AG04449 (cell line): Measurements from ENCODE around the gene PRR9.
"Not testable (repeated sequence)": the region's sequence is repeated elsewhere in the genome, so short reads cannot be mapped to it uniquely, and the experiment has no call there.

Source experiments
- CTCF ChIA-PET: fragments of 350-600 bp; formaldehyde crosslinking; extraction: SDS; loops from one replicate; lab custom pipeline; 2021; ENCODE audit warnings: antibody characterized with exemption; lab: Yijun Ruan, JAX
- POLR2A ChIA-PET: fragments of 400-600, 350-600 bp; formaldehyde crosslinking; extraction: SDS; loops from one replicate; lab custom pipeline; 2020; ENCODE audit warnings: antibody characterized with exemption, inconsistent platforms; lab: Yijun Ruan, JAX
- DNase-seq: peaks from one replicate; pipeline ENCODE4 v3.0.0-alpha.2; 2010; ENCODE audit warnings: low read depth, low spot score
- H3K4me3 ChIP-seq: 2 replicates; pipeline ENCODE4 v1.5.1; 2011; ENCODE audit warnings: low read depth, mild to moderate bottlenecking, control low read depth, low read length
- TF ChIP-seq, protein P1 (sequence below): IDR thresholded peaks from one replicate; pipeline ENCODE4 v1.5.1; 2011; ENCODE audit warnings: mild to moderate bottlenecking, moderate library complexity, low read length, control low read depth, inconsistent platforms; ENCODE audit not compliant: insufficient read depth; ENCODE audit errors: missing control alignments

Gene PRR9

DNA sequence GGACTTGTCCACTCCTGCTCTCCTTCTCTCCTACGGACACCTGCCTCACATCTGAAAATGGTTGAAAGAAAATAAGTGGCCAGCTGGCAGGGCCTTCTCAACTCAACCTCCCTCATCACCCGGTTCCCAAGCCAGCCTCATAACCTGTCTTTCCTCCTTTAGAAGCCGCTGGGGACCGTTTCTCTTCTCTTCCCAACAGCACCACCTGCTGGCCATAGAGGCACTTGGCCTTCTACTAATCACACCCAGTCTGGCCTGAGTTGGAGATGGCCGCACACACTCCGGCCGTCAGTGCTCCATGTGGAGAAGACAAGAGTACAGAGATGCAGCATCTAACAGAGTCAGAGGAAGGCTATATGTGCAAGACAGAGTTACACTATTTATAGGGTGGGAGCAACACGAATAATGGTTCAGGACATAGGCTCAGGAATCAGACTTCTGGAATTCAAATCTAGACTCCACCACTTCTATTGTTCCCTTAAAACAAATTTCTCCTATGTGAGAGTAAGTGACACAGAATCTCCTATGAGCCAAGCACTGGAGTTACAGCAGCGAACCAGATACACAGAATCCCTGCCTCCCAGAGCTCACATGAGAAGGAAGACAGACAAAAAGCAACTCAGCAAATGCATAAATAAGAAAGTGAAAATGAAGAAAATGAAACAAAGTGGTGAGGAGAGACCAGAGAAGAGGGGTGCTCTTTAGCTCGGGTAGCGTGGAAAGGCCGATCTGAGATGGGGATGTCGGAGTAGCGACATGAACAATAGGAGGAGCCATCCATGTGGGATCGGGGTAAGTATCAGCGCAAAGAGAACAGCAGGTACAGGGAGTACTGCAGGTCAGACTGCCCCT lies 5.9 kb downstream of the PRR9 start:
- CTCF ChIA-PET = interaction anchor here (0.8 to 4.7 kb wide), 3 partner anchors 10 to 353 kb away, joined by 3 to 37 read pairs (median 4); no protein-coding TSS in a partner anchor
- POLR2A ChIA-PET, DNase-seq, H3K4me3 ChIP-seq: not testable (repeated sequence)
- TF ChIP-seq, protein P1, sequence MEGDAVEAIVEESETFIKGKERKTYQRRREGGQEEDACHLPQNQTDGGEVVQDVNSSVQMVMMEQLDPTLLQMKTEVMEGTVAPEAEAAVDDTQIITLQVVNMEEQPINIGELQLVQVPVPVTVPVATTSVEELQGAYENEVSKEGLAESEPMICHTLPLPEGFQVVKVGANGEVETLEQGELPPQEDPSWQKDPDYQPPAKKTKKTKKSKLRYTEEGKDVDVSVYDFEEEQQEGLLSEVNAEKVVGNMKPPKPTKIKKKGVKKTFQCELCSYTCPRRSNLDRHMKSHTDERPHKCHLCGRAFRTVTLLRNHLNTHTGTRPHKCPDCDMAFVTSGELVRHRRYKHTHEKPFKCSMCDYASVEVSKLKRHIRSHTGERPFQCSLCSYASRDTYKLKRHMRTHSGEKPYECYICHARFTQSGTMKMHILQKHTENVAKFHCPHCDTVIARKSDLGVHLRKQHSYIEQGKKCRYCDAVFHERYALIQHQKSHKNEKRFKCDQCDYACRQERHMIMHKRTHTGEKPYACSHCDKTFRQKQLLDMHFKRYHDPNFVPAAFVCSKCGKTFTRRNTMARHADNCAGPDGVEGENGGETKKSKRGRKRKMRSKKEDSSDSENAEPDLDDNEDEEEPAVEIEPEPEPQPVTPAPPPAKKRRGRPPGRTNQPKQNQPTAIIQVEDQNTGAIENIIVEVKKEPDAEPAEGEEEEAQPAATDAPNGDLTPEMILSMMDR = peak; percentile 57

DNA sequence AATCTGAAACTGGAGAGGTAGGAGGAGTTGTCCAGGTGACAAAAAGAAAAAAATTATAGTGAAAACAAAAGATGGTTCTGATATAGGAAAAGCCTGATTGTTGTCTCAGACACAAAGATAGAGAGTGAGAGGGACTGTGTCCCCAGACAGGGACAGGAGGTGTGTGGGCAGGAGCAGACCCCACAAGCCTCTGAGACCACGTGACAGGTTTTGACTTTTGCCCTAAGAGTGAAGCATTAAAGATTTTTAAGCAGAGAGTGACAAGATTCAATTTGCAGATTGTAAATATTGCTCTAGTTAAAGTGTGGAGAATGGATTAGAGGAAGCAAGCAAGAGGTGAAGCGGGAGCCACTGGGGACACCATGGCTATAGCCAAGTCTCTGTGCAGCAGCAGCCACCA lies 10.4 kb downstream of the PRR9 start:
- CTCF ChIA-PET = interaction anchor here (0.9 to 1.9 kb wide), 3 partner anchors 9 to 356 kb away, joined by 3 to 6 read pairs (median 5); no protein-coding TSS in a partner anchor
- TF ChIP-seq, protein P1 = no peak
- H3K4me3 ChIP-seq = no peak overlapping the region
- POLR2A ChIA-PET = no interaction called here
- no peak for DNase-seq

DNA sequence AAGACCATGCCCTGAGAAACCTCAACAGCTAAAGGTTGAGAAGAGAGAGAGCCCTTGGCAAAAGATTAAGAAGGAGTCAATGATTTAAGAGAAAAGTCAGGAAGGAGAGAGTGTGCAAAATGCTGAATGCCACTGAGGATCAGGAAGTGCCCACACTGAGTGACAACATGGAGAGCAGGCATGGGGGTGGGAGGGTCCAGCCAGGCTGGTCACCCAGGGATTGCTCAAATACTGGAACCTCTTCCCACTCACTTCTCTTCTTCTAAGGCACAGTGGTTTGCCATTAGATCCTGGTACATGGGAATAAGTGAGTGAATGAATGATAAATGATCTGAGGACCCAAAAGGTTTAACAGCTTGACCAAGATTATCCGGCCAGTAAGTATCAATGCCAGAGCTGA lies 11.1 kb downstream of the PRR9 start:
- DNase-seq = no peak
- POLR2A ChIA-PET = no interaction called here
- H3K4me3 ChIP-seq = no peak overlapping the region
- CTCF ChIA-PET = interaction anchor here (0.9 to 2.1 kb wide), 7 partner anchors 9 to 358 kb away, joined by 3 to 7 read pairs (median 3); no protein-coding TSS in a partner anchor
- TF ChIP-seq, protein P1 = no peak

DNA sequence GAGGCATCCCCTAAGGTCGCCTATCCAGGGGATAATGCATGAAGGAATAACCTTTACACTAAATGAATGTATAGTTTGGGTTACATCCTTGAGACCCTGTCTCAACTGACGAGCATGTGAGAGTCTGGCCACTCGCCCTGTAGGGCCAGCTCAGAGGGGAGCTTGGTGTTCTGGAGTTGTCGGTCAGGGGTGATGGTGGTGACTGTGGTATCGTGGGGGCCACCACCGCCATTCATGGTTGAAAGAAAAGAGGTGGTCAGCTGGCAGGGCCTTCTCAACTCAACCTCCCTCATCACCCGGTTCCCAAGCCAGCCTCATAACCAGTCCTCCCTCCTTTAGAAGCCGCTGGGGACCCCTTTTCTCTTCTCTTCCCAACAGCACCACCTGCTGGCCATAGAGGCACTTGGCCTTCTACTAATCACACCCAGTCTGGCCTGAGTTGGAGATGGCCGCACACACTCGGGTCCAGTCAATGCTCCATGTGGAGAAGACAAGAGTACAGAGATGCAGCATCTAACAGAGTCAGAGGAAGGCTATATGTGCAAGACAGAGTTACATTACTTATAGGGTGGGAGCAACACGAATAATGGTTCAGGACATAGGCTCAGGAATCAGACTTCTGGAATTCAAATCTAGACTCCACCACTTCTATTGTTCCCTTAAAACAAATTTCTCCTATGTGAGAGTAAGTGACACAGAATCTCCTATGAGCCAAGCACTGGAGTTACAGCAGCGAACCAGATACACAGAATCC lies 11.9 kb downstream of the PRR9 start:
- POLR2A ChIA-PET = not testable (repeated sequence)

DNA sequence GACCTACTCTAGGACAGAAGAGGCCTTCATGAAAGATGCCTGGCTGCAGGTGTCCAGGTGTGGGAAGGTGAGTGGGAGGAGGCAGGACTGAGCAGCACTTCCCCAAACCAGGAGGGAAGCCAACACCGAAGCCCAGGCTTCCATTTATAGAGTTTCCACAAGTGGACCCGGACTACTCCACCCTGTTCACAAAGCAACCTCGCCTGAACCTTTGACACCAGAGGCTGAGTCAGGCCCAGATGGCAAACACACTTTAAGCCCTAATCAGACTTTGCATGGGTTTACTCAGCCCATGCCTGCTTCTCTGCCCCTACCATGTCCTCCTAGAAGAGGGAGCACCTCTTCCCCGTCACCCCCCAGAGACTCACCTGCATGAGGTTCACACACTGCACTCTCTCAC lies 14.0 kb downstream of the PRR9 start:
- no peak for DNase-seq
- TF ChIP-seq, protein P1 = no peak
- ChIA-PET POLR2A (no interaction called here), CTCF (interaction anchor here (1.2 kb wide), 1 partner anchor 17 kb away, joined by 3 read pairs; no protein-coding TSS in a partner anchor)
- H3K4me3 ChIP-seq = no peak overlapping the region

More for the DNA sequence above, 11.9 kb downstream of the PRR9 start:
- CTCF ChIA-PET = interaction anchor here (0.8 to 2.1 kb wide), 6 partner anchors 9 to 359 kb away, joined by 3 to 7 read pairs (median 3); no protein-coding TSS in a partner anchor
- DNase-seq, H3K4me3 ChIP-seq: not testable (repeated sequence)
- TF ChIP-seq, protein P1 = peak; percentile 30
